HG02970 (cell line): Measurements from ENCODE around the gene PLEKHA3.
"Not testable (repeated sequence)": the region's sequence is repeated elsewhere in the genome, so short reads cannot be mapped to it uniquely, and the experiment has no call there.

ENCODE experiments used
- ATAC-seq: cut with Tn5 transposase; IDR thresholded peaks from one replicate; pipeline ENCODE4 v1.9.1; 2021; ENCODE audit warnings: mild to moderate bottlenecking, moderate library complexity, moderate number of reproducible peaks; ENCODE audit not compliant: unreplicated experiment, low FRiP score

PLEKHA3 gene

GRCh38 chr2:178522950-178523595 is 42.8 kb downstream of the PLEKHA3 start:
- ATAC-seq: peak; percentile 77

GRCh38 chr2:178523596-178524134 is 43.4 kb downstream of the PLEKHA3 start:
- peak; percentile 5 for ATAC-seq

GRCh38 chr2:178525010-178525409 is 44.8 kb downstream of the PLEKHA3 start:
- ATAC-seq: not testable (repeated sequence)

- ATAC-seq: not testable (repeated sequence)
Measured at GRCh38 chr2:178525460-178525859, 45.2 kb downstream of the PLEKHA3 start.

GRCh38 chr2:178526256-178526655 is 46.0 kb downstream of the PLEKHA3 start:
- ATAC-seq: no peak

GRCh38 chr2:178527592-178527991 is 47.3 kb downstream of the PLEKHA3 start:
- no peak for ATAC-seq

- no peak for ATAC-seq
Measured at GRCh38 chr2:178528647-178529046, 48.4 kb downstream of the PLEKHA3 start.

- ATAC-seq: no peak
Measured at GRCh38 chr2:178529194-178529593, 48.9 kb downstream of the PLEKHA3 start.

GRCh38 chr2:178530131-178530530 is 49.9 kb downstream of the PLEKHA3 start:
- no peak for ATAC-seq

- peak; percentile 94 for ATAC-seq
Measured at GRCh38 chr2:178530625-178531142, 50.4 kb downstream of the PLEKHA3 start.

- ATAC-seq: no peak
Measured at GRCh38 chr2:178531168-178531567, 50.9 kb downstream of the PLEKHA3 start.

GRCh38 chr2:178536037-178536436 is 55.8 kb downstream of the PLEKHA3 start:
- no peak for ATAC-seq

GRCh38 chr2:178542161-178542560 is 61.9 kb downstream of the PLEKHA3 start:
- ATAC-seq: no peak

- ATAC-seq: no peak
Measured at GRCh38 chr2:178542569-178542968, 62.3 kb downstream of the PLEKHA3 start.

GRCh38 chr2:178550352-178550751 is 70.1 kb downstream of the PLEKHA3 start:
- ATAC-seq: no peak

GRCh38 chr2:178553047-178553446 is 72.8 kb downstream of the PLEKHA3 start:
- ATAC-seq: no peak
